ENCODE measurements around the gene FOXL1. TPM values are rescaled to one million over a fixed set of nuclear protein-coding genes. Genes with fewer than 3 reads are reported as not detected.

The FOXL1 gene
- total RNA-seq = not detected

GRCh38 chr16:86578061-86578599 lies at the start of gene FOXL1:
FOXL1 (plus strand) TSS chr16:86578549; CDS start chr16:86578724, 175 bp downstream.
- ATAC-seq = no peak

DNA sequence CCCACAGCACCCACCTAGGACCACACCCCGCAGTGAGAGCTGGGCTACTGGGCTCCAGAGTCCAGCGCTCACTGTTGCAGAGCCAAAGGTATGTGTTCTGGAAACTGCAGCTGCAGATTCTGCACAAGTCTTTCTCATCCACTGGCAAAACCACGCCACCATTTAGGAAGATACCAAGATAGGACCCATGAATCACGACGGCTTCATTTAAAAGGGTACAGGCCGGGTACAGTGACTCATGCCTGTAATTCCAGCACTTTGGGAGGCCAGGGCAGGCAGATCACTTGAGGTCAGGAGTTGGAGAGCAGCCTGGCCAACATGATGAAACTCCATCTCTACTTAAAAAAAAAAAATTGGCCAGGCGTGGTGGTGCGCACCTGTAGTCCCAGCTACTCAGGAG lies 49.2 kb upstream of the FOXL1 start:
- Mint-ChIP-seq H3K4me3 (no peak overlapping the region), H3K27ac (no peak overlapping the region), H3K36me3 (no peaks in the 10 kb centered on the region), H3K9me3 (no peaks in the 10 kb centered on the region), H3K27me3 (no peaks in the 10 kb centered on the region), H3K4me1 (ENCODE audit: low read depth in 2 of 2) (no peaks in the 10 kb centered on the region)
- no peak for DNase-seq (ENCODE audit: low spot score)
- no peak for ATAC-seq

More at GRCh38 chr16:86578061-86578599, at the start of gene FOXL1:
- Mint-ChIP-seq H3K4me3 (no peak within 1 kb of the TSS), H3K36me3 (no peaks in the 10 kb centered on the region), H3K27me3 (peaks cover 54 to 56% of the 10 kb centered on the region in 2 donors), H3K9me3 (no peaks in the 10 kb centered on the region), H3K27ac (no peak within 1 kb of the TSS), H3K4me1 (ENCODE audit: low read depth in 2 of 2) (peaks cover 0 to 4% of the 10 kb centered on the region in 2 donors)
- DNase-seq (ENCODE audit: low spot score) = no peak

- H3K9me3 Mint-ChIP-seq = no peaks in the 10 kb centered on the region
- no peaks in the 10 kb centered on the region for H3K4me1 Mint-ChIP-seq (ENCODE audit: low read depth in 2 of 2)
- H3K27me3 Mint-ChIP-seq = no peaks in the 10 kb centered on the region
- no peaks in the 10 kb centered on the region for H3K36me3 Mint-ChIP-seq
- DNase-seq (ENCODE audit: low spot score) = no peak
- H3K4me3 Mint-ChIP-seq = no peak overlapping the region
- no peak for ATAC-seq
- no peak overlapping the region for H3K27ac Mint-ChIP-seq
Measured at GRCh38 chr16:86530251-86531190, 47.8 kb upstream of the FOXL1 start.

DNA sequence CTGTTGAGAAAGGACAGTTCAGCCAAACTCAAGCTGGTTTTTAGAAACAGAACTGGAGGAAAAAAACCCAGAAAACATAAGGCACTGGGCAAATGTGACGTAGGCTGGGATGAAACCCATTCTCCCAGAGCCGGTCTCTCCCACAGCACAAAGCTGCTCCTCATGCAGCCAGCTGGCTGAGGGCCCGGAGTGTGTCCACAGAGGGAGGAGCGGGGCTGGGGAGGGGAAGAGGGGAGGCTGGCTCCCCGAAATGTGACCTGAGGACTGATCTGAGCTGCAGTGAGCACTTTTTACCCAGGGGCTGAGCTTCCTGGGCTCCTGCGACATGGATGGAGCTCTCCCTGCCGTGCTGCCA lies 47.2 kb upstream of the FOXL1 start:
- no peaks in the 10 kb centered on the region for H3K27me3 Mint-ChIP-seq
- H3K9me3 Mint-ChIP-seq = no peaks in the 10 kb centered on the region
- ATAC-seq (no peak), DNase-seq (ENCODE audit: low spot score) (no peak)
- no peaks in the 10 kb centered on the region for H3K4me1 Mint-ChIP-seq (ENCODE audit: low read depth in 2 of 2)
- no peaks in the 10 kb centered on the region for H3K36me3 Mint-ChIP-seq
- no peak overlapping the region for H3K4me3 Mint-ChIP-seq
- H3K27ac Mint-ChIP-seq = no peak overlapping the region

- Mint-ChIP-seq H3K9me3 (no peaks in the 10 kb centered on the region), H3K36me3 (no peaks in the 10 kb centered on the region), H3K4me1 (ENCODE audit: low read depth in 2 of 2) (no peaks in the 10 kb centered on the region), H3K27ac (no peak overlapping the region), H3K27me3 (no peaks in the 10 kb centered on the region), H3K4me3 (no peak overlapping the region)
- no peak for DNase-seq (ENCODE audit: low spot score)
- ATAC-seq = no peak
Measured at GRCh38 chr16:86531641-86532525, 46.5 kb upstream of the FOXL1 start.

DNA sequence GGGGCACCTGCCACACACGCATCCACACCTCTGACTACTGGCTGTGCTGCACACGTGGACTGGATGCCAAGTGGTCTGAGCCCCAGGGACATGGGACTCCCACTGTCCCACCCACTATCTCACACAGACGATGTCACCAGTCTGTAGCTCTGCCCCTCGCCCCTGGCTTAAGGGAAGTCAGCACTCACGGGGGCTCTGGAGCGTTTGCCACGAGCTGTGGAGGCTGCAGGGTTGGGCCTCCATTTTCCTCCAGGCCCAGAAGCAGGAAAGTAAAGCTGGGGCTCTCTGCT lies 45.9 kb upstream of the FOXL1 start:
- no peaks in the 10 kb centered on the region for H3K9me3 Mint-ChIP-seq
- no peaks in the 10 kb centered on the region for H3K4me1 Mint-ChIP-seq (ENCODE audit: low read depth in 2 of 2)
- no peak for DNase-seq (ENCODE audit: low spot score)
- no peak overlapping the region for H3K27ac Mint-ChIP-seq
- H3K4me3 Mint-ChIP-seq = no peak overlapping the region
- no peaks in the 10 kb centered on the region for H3K36me3 Mint-ChIP-seq
- no peak for ATAC-seq
- no peaks in the 10 kb centered on the region for H3K27me3 Mint-ChIP-seq

GRCh38 chr16:86533076-86533475 lies 45.3 kb upstream of the FOXL1 start:
- no peak for DNase-seq (ENCODE audit: low spot score)
- ATAC-seq = no peak
- Mint-ChIP-seq H3K27ac (no peak overlapping the region), H3K9me3 (no peaks in the 10 kb centered on the region), H3K4me3 (no peak overlapping the region), H3K36me3 (no peaks in the 10 kb centered on the region), H3K4me1 (ENCODE audit: low read depth in 2 of 2) (no peaks in the 10 kb centered on the region), H3K27me3 (no peaks in the 10 kb centered on the region)

DNA sequence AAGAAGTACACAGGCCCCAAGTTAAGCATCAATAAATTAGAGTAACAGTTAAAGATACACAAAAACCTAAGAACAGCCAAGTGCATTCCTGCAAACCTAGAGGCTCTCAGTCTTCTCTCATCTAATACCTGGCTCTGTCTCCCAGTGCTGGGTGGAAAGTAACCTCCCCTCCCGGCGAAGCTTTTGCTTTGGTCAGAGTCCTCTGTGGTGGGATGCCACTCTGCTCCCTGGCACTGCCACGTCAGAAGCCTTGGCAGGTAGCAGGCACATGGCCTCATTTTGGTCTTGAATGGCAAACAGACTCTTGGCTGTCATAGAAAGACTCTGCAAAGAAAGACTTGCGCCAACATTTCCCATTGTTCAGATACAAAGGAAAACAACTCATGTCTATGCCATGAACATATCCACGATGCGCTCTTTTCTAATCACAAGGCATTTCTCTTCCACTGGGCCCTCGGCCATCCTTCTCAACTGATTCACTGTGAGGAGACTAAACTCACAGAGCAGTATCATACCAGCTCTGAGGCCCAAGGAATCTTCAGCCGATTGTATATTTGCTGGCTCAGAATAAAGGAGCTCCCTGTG lies 44.5 kb upstream of the FOXL1 start:
- Mint-ChIP-seq H3K4me3 (no peak overlapping the region), H3K27me3 (no peaks in the 10 kb centered on the region), H3K36me3 (no peaks in the 10 kb centered on the region), H3K4me1 (ENCODE audit: low read depth in 2 of 2) (no peaks in the 10 kb centered on the region), H3K9me3 (no peaks in the 10 kb centered on the region), H3K27ac (no peak overlapping the region)
- DNase-seq (ENCODE audit: low spot score) = no peak
- ATAC-seq = no peak

- Mint-ChIP-seq H3K4me1 (ENCODE audit: low read depth in 2 of 2) (no peaks in the 10 kb centered on the region), H3K4me3 (no peak overlapping the region), H3K27ac (no peak overlapping the region), H3K27me3 (no peaks in the 10 kb centered on the region), H3K9me3 (no peaks in the 10 kb centered on the region), H3K36me3 (peaks cover 8% of the 10 kb centered on the region)
- ATAC-seq (no peak), DNase-seq (ENCODE audit: low spot score) (no peak)
Measured at GRCh38 chr16:86534779-86535615, 43.4 kb upstream of the FOXL1 start.

GRCh38 chr16:86536621-86537020 lies 41.7 kb upstream of the FOXL1 start:
- no peak overlapping the region for H3K27ac Mint-ChIP-seq
- peaks cover 8% of the 10 kb centered on the region for H3K36me3 Mint-ChIP-seq
- no peaks in the 10 kb centered on the region for H3K4me1 Mint-ChIP-seq (ENCODE audit: low read depth in 2 of 2)
- no peaks in the 10 kb centered on the region for H3K9me3 Mint-ChIP-seq
- H3K27me3 Mint-ChIP-seq = no peaks in the 10 kb centered on the region
- no peak for DNase-seq (ENCODE audit: low spot score)
- ATAC-seq = no peak
- no peak overlapping the region for H3K4me3 Mint-ChIP-seq

DNA sequence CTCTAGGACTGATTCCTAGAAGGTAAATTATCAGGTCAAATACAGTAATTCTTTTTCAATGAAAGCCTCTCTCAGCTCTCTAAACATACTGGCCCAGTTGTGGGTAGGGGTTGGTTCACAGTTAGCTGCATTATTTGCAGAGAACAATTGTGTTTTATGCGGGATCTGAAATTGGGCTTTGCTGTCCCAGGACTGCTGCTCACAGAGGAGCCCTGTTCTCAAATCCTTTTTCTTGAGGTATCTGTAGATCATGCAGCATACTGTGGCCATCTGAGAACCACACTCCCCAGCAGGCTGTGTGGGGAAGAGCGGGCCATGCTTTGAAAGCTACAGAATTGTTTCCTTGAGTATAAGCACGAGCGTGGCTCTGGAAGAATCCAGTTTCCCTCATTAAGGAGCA lies 40.9 kb upstream of the FOXL1 start:
- Mint-ChIP-seq H3K27ac (no peak overlapping the region), H3K36me3 (peaks cover 8% of the 10 kb centered on the region)
- no peak for ATAC-seq

GRCh38 chr16:86538196-86538780 lies 40.1 kb upstream of the FOXL1 start:
- Mint-ChIP-seq H3K36me3 (peaks cover 8% of the 10 kb centered on the region), H3K4me1 (ENCODE audit: low read depth in 2 of 2) (no peaks in the 10 kb centered on the region), H3K27me3 (no peaks in the 10 kb centered on the region), H3K27ac (no peak overlapping the region), H3K4me3 (no peak overlapping the region), H3K9me3 (no peaks in the 10 kb centered on the region)
- ATAC-seq = no peak
- no peak for DNase-seq (ENCODE audit: low spot score)

More for the DNA sequence above, 40.9 kb upstream of the FOXL1 start:
- H3K4me1 Mint-ChIP-seq (ENCODE audit: low read depth in 2 of 2) = no peaks in the 10 kb centered on the region
- H3K4me3 Mint-ChIP-seq = no peak overlapping the region
- no peak for DNase-seq (ENCODE audit: low spot score)
- no peaks in the 10 kb centered on the region for H3K27me3 Mint-ChIP-seq
- H3K9me3 Mint-ChIP-seq = no peaks in the 10 kb centered on the region

GRCh38 chr16:86540894-86541293 lies 37.5 kb upstream of the FOXL1 start:
- ATAC-seq (no peak), DNase-seq (ENCODE audit: low spot score) (no peak)
- H3K4me1 Mint-ChIP-seq (ENCODE audit: low read depth in 2 of 2) = no peaks in the 10 kb centered on the region
- peaks cover 8% of the 10 kb centered on the region for H3K36me3 Mint-ChIP-seq
- no peaks in the 10 kb centered on the region for H3K9me3 Mint-ChIP-seq
- no peaks in the 10 kb centered on the region for H3K27me3 Mint-ChIP-seq
- H3K27ac Mint-ChIP-seq = no peak overlapping the region
- no peak overlapping the region for H3K4me3 Mint-ChIP-seq

Data from natural killer cell treated with Interleukin-12 subunit alpha and Interleukin-12 subunit beta and Interleukin-15 and Interleukin-18, amount 100 ng/mL, for 72 hours (primary cell).